Muscle layer of colon (tissue), 2 donors: ENCODE data around the gene COL9A3.

Experiments used
- H3K27ac ChIP-seq: one replicate; pipeline ENCODE4 v1.7.0; 2013; ENCODE audit warnings: low read depth, mild to moderate bottlenecking, low read length, moderate library complexity
- H3K27me3 ChIP-seq, 2 donors: one replicate each; pipeline ENCODE4 v1.7.0; 2013; ENCODE audit warnings: low read length in 2 of 2, mild to moderate bottlenecking in 2 of 2; ENCODE audit not compliant: insufficient read depth in 2 of 2, control insufficient read depth in 1 of 2
- H3K36me3 ChIP-seq: one replicate; pipeline ENCODE4 v1.7.0; 2013; ENCODE audit warnings: mild to moderate bottlenecking, low read length; ENCODE audit not compliant: insufficient read depth
- H3K4me1 ChIP-seq: one replicate; pipeline ENCODE4 v1.7.0; 2013; ENCODE audit warnings: mild to moderate bottlenecking, low read length; ENCODE audit not compliant: insufficient read depth
- H3K4me3 ChIP-seq, 2 donors: one replicate each; pipeline ENCODE4 v1.7.0; 2013; ENCODE audit warnings: low read length in 2 of 2, low read depth in 1 of 2, mild to moderate bottlenecking in 1 of 2, moderate library complexity in 1 of 2
- H3K9ac ChIP-seq: one replicate; pipeline ENCODE4 v1.7.0; 2013; ENCODE audit warnings: low read length
- H3K9me3 ChIP-seq: one replicate; pipeline ENCODE4 v1.7.0; 2013; ENCODE audit warnings: mild to moderate bottlenecking, low read length
- donor health status: abdominal sarcoma.
- donor health status: Adenocarcinoma of cecum.

COL9A3 gene

DNA sequence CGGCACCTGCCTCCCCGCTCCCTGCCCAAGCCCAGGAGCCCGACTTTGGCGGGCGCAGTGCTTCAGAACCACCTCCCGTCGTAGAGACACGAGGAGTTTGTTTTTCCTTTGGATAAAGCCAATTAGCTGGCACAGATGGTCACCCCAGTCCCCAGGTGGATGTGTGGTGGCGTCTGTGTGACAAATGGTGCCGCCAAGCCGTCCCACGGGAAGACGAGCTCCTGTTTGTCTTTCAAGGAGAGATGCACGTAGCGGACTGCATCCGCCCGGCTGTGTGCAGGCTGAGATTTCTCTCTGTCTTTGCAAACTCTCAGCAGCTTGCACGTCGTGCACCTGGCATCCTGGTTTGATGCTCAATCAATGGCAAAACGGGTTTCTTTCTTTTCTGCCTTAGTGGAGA is 36.6 kb upstream of the COL9A3 start:
- Histone ChIP-seq H3K9ac (no peak overlapping the region), H3K27me3 (no peaks in the 10 kb centered on the region), H3K9me3 (no peaks in the 10 kb centered on the region), H3K4me1 (peaks cover 10% of the 10 kb centered on the region), H3K27ac (no peak overlapping the region), H3K4me3 (no peak overlapping the region), H3K36me3 (no peaks in the 10 kb centered on the region)

GRCh38 chr20:62780696-62781095 is 36.2 kb upstream of the COL9A3 start:
- no peaks in the 10 kb centered on the region for H3K9me3 ChIP-seq
- no peak overlapping the region for H3K27ac ChIP-seq
- H3K27me3 ChIP-seq: no peaks in the 10 kb centered on the region
- no peak overlapping the region for H3K4me3 ChIP-seq
- H3K4me1 ChIP-seq: peaks cover 10% of the 10 kb centered on the region
- H3K9ac ChIP-seq: no peak overlapping the region
- no peaks in the 10 kb centered on the region for H3K36me3 ChIP-seq

DNA sequence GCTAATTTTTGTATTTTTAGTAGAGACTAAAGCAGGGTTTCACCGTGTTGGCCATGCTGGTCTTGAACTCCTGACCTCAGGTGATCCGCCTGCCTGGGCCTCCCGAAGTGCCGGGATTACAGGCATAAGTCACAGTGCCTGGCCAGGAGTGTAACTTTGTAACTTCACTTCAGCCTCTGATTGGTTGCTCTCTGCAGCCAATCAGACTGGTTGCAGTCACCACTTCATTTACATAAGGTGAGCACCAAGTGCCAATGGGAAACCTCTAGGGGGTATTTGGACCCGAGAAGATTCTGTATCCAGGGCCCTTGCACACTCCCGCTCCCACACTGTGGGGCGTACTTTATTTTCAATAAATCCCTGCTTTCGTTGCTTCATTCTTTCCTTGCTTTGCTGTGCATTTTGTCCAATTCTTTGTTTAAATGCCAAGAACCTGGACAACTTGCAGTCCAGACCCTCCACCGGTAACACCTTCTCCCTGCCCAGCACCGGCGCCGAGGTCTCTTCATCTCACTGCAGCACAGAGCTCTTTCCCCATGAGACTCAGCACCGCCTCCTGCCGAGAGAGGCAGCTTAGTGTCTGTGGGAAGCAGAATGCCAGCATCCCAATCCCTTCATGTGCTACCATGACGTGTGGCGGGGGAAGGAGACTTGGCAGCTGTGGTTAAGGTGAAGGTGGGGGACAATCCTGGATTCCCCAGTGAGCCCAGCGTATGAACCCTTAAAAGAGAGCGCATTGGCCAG is 34.5 kb upstream of the COL9A3 start:
- Histone ChIP-seq H3K36me3 (no peaks in the 10 kb centered on the region), H3K27ac (no peak overlapping the region), H3K4me3 (no peak overlapping the region), H3K9me3 (no peaks in the 10 kb centered on the region), H3K27me3 (no peaks in the 10 kb centered on the region), H3K4me1 (peaks cover 10% of the 10 kb centered on the region), H3K9ac (no peak overlapping the region)

DNA sequence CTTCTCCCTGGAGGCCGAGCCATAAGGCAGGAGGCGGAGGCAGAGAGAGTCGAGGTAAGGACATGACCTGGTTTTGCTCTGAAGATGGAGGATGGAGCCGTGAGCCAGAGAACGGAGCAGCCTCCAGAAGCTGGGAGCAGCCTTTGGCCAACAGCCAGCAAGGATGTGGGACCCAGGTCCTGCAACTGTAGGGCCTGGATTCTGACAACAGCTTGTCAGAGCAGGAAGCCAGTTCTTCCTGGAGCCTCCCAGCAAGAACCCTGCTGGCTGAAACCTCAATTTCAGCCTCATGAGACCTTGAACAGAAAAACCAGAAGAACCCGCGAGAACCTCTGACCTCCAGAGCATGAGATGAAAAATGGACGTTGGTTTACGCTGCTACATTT is 34.0 kb upstream of the COL9A3 start:
- no peaks in the 10 kb centered on the region for H3K27me3 ChIP-seq
- H3K4me3 ChIP-seq: no peak overlapping the region
- H3K9ac ChIP-seq: no peak overlapping the region
- H3K9me3 ChIP-seq: no peaks in the 10 kb centered on the region
- H3K36me3 ChIP-seq: no peaks in the 10 kb centered on the region
- H3K4me1 ChIP-seq: peaks cover 10% of the 10 kb centered on the region
- H3K27ac ChIP-seq: no peak overlapping the region

DNA sequence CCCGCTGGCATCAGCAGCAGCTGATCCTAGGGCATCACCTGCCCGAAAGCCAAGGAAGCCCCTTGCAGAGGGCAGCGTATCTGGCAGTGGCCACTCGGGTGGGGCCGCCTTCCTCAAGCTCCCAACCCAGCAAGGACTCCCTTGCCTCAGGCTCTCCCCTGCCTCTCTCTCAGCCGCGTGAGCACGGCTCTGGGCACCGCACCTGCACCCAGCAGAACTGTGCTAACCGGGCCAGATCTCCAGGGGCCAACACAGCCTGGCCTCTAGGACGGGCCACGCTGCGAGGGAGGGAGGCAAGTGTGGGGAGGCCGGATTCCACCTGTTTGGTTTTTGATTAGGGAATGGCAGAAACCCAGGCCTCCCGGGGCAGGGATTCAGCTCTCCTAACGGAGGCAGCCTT is 32.4 kb upstream of the COL9A3 start:
- Histone ChIP-seq H3K4me1 (peaks cover 10% of the 10 kb centered on the region), H3K27ac (no peak overlapping the region), H3K36me3 (no peaks in the 10 kb centered on the region), H3K9ac (no peak overlapping the region), H3K9me3 (no peaks in the 10 kb centered on the region), H3K27me3 (no peaks in the 10 kb centered on the region), H3K4me3 (no peak overlapping the region)

GRCh38 chr20:62785393-62785792 is 31.5 kb upstream of the COL9A3 start:
- H3K9me3 ChIP-seq: no peaks in the 10 kb centered on the region
- no peaks in the 10 kb centered on the region for H3K27me3 ChIP-seq
- no peak overlapping the region for H3K4me3 ChIP-seq
- no peak overlapping the region for H3K27ac ChIP-seq
- no peak overlapping the region for H3K9ac ChIP-seq
- no peaks in the 10 kb centered on the region for H3K36me3 ChIP-seq
- H3K4me1 ChIP-seq: peaks cover 10% of the 10 kb centered on the region

DNA sequence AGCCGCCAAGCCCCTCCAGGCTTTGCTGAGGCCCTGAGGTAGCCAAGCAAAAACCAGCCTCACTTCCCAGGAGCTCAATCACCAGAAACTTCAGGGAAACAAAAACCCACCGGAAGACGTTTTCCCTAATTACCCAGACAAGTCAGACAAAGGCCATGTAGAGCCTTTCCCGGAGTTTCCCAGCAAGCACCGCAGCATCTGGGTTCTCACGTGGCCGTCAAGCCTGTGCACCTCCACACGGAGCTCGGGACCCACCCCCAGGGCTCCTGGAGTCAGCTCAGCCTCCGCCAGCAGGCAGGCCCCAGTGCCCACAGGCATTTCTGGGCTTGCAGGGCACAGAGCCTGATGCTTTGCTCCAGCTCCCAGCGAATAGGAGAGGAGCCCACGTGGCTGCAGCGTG is 30.7 kb upstream of the COL9A3 start:
- H3K4me3 ChIP-seq: no peak overlapping the region
- no peaks in the 10 kb centered on the region for H3K9me3 ChIP-seq
- H3K4me1 ChIP-seq: peaks cover 10% of the 10 kb centered on the region
- H3K36me3 ChIP-seq: no peaks in the 10 kb centered on the region
- H3K9ac ChIP-seq: no peak overlapping the region
- no peak overlapping the region for H3K27ac ChIP-seq
- no peaks in the 10 kb centered on the region for H3K27me3 ChIP-seq

DNA sequence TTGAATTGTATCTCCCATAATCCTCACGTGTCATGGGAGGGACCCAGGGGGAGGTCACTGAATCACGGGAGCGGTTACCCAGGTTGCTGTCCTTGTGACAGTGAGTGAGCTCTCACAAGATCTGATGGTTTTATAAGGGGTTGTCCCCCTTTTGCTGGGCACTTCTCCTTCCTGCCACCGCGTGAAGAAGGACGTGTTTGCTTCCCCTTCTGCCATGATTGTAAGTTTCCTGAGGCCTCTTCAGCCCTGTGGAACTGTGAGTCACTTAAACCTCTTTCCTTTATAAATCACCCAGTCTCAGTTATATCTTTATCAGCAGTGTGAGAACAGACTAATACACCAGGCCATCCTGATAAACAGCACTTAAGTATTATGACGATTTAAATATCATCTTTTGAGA is 29.5 kb upstream of the COL9A3 start:
- Histone ChIP-seq H3K27ac (no peak overlapping the region), H3K9me3 (no peaks in the 10 kb centered on the region), H3K36me3 (no peaks in the 10 kb centered on the region), H3K4me1 (peaks cover 10% of the 10 kb centered on the region), H3K4me3 (no peak overlapping the region), H3K27me3 (no peaks in the 10 kb centered on the region), H3K9ac (no peak overlapping the region)

DNA sequence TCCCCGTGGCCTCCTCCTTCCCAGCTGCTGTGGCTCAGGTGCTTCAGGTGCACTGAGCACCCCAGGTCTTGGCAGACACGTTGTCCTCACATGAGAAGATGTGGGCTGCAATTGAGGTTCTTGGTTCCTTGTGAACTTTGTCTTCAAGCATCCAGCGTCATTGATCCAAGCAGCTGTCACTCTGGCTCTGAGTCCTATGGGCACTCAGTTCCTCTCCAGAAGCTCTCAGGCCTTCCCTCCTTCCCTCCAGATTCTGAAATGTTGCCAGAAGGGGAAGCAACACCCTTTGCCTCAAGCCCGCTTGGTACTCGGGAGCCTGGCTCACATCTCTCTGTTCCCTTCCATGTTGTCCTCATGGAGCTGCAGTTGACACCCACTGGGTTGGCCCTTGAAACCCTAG is 29.0 kb upstream of the COL9A3 start:
- Histone ChIP-seq H3K9me3 (no peaks in the 10 kb centered on the region), H3K27ac (no peak overlapping the region), H3K36me3 (no peaks in the 10 kb centered on the region), H3K9ac (no peak overlapping the region), H3K27me3 (no peaks in the 10 kb centered on the region), H3K4me1 (peaks cover 7% of the 10 kb centered on the region), H3K4me3 (no peak overlapping the region)

DNA sequence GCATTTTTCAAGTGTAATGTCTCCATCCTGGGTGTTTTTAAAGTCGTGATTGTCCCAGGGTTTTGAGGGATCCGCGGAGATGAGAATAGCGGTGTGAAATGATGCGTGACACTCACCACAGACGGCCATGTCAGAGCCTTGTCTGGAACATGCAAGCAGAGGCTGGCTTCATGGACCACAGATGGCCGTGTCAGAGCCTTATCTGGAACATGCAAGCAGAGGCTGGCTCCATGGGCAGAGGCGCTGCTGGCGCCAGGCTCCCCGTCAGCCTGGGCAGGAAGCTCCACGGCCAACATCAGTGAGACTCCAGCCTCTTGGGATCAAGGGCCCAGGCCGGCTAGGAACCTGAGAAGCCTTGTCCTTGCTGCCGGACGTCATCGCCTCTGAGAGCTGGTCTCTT is 28.2 kb upstream of the COL9A3 start:
- no peak overlapping the region for H3K9ac ChIP-seq
- no peaks in the 10 kb centered on the region for H3K9me3 ChIP-seq
- H3K27ac ChIP-seq: no peak overlapping the region
- H3K4me3 ChIP-seq: no peak overlapping the region
- no peaks in the 10 kb centered on the region for H3K27me3 ChIP-seq
- no peaks in the 10 kb centered on the region for H3K36me3 ChIP-seq
- peaks cover 3% of the 10 kb centered on the region for H3K4me1 ChIP-seq

DNA sequence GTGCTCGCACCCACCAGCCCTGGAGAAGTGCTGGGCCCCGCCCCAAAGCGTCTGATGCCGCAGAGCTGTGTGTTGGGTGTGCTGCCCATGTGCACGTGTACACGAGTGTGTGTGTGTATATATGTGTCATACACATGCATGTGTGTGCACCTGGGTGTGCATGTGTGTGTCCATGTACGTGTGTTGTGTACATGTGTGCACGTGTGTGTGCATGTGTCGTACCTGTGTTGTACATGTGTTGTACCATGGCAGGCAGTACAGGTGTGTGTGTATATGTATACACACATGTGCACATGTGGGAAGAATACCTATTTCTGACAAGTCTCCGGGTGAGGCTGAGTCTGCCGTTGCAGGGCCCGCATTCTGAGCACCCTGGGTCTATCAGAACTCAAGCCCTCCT is 26.8 kb upstream of the COL9A3 start:
- Histone ChIP-seq H3K27me3 (no peaks in the 10 kb centered on the region), H3K36me3 (no peaks in the 10 kb centered on the region), H3K9ac (no peak overlapping the region), H3K4me1 (peaks cover 7% of the 10 kb centered on the region), H3K9me3 (no peaks in the 10 kb centered on the region), H3K27ac (no peak overlapping the region), H3K4me3 (no peak overlapping the region)
